ENCODE results near the gene LIN7C. TPM values are rescaled to one million over a fixed set of nuclear protein-coding genes. Genes with fewer than 3 reads are reported as not detected.

Gene LIN7C
- total RNA-seq, 1 donor from 2014 or later, result 15.1 TPM

DNA sequence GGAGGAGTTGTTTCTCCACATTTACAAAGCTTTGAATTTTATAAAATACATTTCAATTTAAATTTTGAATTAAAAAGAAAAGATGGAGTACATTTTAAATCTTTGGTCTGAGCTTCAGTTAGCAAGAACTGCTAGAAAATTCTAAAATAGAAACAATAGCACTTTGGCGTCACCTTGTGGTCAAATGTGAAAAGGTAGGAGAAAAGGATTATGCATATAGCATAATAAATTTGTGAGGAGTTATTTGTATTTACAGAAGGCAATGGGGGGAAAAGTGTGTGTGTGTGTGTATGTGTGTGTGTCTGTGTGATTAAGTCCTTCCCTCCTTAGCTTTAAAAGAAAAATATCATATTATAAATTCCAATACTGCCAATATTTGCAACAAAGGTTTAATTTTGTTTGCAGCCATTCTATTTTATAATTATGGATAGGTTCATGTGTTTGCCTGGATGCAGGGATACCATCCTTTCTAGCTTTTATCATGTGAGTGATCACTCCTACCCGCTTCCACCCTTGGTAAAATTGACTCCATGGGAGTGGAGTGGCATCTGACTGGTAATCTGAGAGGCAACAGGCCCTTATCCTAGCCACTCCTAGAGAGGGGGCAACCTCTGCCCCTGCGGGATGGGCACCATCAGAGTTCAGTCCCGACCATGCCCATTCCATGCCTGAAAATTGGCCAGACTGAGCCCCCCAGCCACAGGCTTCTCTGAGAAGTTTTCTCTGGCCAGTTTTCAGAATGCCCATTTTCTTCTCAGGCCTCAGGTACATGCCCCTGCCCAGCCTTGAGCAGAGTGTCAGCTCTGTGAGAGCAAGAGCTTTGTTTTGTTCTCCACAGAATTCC, 20.4 kb downstream of the LIN7C start:
- no peaks in the 10 kb centered on the region for H3K9me3 ChIP-seq
- H3K4me3 ChIP-seq, result no peak overlapping the region
- peaks cover 5 to 8% of the 10 kb centered on the region in 2 donors for H3K36me3 ChIP-seq
- intact Hi-C loops (cut with DNase I), result loop anchor here (1.0 to 10.0 kb wide), 5 partner anchors 104 to 1191 kb away; no protein-coding TSS in a partner anchor
- no peaks in the 10 kb centered on the region for H3K4me1 ChIP-seq
- no peak for DNase-seq (ENCODE audit: low spot score in 2 of 2)
- no peak overlapping the region for H3K27ac ChIP-seq
- H3K27me3 ChIP-seq, result no peaks in the 10 kb centered on the region
- TF ChIP-seq, protein P1, sequence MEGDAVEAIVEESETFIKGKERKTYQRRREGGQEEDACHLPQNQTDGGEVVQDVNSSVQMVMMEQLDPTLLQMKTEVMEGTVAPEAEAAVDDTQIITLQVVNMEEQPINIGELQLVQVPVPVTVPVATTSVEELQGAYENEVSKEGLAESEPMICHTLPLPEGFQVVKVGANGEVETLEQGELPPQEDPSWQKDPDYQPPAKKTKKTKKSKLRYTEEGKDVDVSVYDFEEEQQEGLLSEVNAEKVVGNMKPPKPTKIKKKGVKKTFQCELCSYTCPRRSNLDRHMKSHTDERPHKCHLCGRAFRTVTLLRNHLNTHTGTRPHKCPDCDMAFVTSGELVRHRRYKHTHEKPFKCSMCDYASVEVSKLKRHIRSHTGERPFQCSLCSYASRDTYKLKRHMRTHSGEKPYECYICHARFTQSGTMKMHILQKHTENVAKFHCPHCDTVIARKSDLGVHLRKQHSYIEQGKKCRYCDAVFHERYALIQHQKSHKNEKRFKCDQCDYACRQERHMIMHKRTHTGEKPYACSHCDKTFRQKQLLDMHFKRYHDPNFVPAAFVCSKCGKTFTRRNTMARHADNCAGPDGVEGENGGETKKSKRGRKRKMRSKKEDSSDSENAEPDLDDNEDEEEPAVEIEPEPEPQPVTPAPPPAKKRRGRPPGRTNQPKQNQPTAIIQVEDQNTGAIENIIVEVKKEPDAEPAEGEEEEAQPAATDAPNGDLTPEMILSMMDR (IDR thresholded peaks at IDR 0.05), result peak; percentile 75 to 93 (median 87)

DNA sequence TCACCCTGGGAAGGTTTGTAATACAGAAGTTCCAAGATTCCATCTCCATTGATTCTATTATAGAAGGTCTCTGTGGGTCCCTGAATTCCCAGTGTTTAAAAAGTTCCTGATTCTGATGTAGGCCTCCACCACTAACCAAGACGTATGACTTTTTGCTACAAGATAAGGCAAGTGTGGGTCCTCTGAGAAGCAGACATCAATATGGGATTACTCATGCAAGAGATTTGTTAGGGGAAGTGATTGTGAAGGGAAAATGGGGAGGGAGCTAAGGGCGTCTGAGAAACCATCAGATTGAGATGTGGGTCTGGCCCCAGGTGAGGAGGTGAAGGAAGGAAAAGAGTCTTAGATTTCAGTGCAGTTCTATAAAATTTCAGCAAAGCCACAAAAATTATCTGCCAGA, 23.8 kb downstream of the LIN7C start:
- no peaks in the 10 kb centered on the region for H3K9me3 ChIP-seq
- H3K4me3 ChIP-seq, result no peak overlapping the region
- H3K36me3 ChIP-seq, result no peaks in the 10 kb centered on the region
- intact Hi-C loops (cut with DNase I), result loop anchor here (10.0 kb wide), 2 partner anchors 728 to 1188 kb away; no protein-coding TSS in a partner anchor
- TF ChIP-seq, protein P1 (IDR thresholded peaks at IDR 0.05), result no peak
- no peaks in the 10 kb centered on the region for H3K4me1 ChIP-seq
- DNase-seq (ENCODE audit: low spot score in 2 of 2), result no peak
- no peak overlapping the region for H3K27ac ChIP-seq
- H3K27me3 ChIP-seq, result no peaks in the 10 kb centered on the region

DNA sequence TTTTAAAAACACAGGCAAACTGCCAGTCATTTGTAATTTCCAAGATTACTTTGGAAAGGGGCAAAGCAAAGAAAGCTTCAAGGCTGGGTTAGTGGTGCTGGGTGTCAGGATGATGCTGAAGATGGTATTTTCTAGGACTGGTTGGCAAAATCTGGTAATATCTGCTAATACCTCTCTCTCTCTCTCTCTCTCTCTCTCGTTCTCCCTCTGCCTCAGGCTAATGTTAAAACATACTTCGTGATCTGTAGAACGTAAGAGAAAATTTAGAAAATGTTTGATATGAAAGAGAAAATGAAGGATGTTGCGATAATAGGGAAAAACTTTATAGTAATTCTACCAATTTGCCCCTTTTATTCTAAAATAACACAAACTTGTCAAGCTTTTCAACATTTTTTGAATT, 24.6 kb downstream of the LIN7C start:
- H3K4me1 ChIP-seq, result no peaks in the 10 kb centered on the region
- no peaks in the 10 kb centered on the region for H3K9me3 ChIP-seq
- H3K36me3 ChIP-seq, result no peaks in the 10 kb centered on the region
- H3K4me3 ChIP-seq, result no peak overlapping the region
- TF ChIP-seq, protein P1 (IDR thresholded peaks at IDR 0.05), result no peak
- no peaks in the 10 kb centered on the region for H3K27me3 ChIP-seq
- H3K27ac ChIP-seq, result no peak overlapping the region
- DNase-seq (ENCODE audit: low spot score in 2 of 2), result no peak
- intact Hi-C loops (cut with DNase I), result loop anchor here (10.0 kb wide), 2 partner anchors 727 to 1187 kb away; no protein-coding TSS in a partner anchor

DNA sequence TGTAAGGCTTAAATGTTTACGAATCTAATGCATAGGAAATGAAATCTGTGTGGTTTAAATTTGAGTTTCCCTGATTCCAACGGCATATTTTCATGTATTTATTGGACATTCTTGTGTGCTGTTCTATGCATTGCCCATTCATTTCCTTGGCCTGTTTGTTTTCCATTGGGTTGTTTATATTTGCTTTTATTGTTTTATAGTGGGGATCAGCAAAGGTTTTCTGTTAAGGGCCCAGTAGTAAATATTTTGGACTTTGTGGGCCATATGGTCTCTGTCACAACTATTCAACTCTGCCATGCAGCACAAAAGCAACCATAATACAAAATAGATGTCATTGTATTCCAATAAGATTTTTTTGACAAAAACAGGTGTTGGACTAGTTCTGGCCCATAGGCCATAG, 28.7 kb downstream of the LIN7C start:
- H3K4me1 ChIP-seq, result no peaks in the 10 kb centered on the region
- no peaks in the 10 kb centered on the region for H3K36me3 ChIP-seq
- intact Hi-C loops (cut with DNase I), result loop anchor here (10.0 kb wide), 1 partner anchor 633 kb away; no protein-coding TSS in a partner anchor
- TF ChIP-seq, protein P1 (IDR thresholded peaks at IDR 0.05), result no peak
- no peak overlapping the region for H3K4me3 ChIP-seq
- H3K9me3 ChIP-seq, result no peaks in the 10 kb centered on the region
- H3K27ac ChIP-seq, result no peak overlapping the region
- H3K27me3 ChIP-seq, result no peaks in the 10 kb centered on the region
- DNase-seq (ENCODE audit: low spot score in 2 of 2), result no peak

DNA sequence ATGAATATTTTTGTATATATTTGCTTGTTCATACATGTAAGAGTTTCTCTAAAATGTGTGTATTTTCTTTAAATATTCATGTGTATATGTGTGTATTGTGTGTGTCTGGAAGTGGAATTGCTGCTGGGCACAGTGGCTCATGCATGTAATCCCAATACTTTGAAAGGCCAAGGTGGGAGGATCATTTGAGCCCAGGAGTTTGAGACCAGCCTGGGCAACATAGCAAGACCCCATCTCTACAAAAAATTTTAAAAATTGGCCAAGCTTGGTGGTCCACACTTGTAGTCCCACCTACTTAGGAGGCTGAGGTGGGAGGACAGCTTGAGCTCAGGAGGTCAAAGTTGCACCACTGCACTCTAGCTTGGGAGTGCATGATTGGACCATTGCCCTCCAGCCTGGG, 29.3 kb downstream of the LIN7C start:
- Histone ChIP-seq H3K9me3 (no peaks in the 10 kb centered on the region), H3K36me3 (no peaks in the 10 kb centered on the region), H3K4me1 (no peaks in the 10 kb centered on the region), H3K27ac (no peak overlapping the region), H3K4me3 (no peak overlapping the region), H3K27me3 (no peaks in the 10 kb centered on the region)
- intact Hi-C loops (cut with DNase I), result loop anchor here (10.0 kb wide), 1 partner anchor 632 kb away; no protein-coding TSS in a partner anchor
- DNase-seq (ENCODE audit: low spot score in 2 of 2), result no peak
- TF ChIP-seq, protein P1 (IDR thresholded peaks at IDR 0.05), result no peak
